Activated CD4-positive, alpha-beta T cell treated with anti-CD3 and anti-CD28 coated beads, Interleukin-2, amount 50 U/mL, for 24 hours (primary cell): ENCODE results near the gene RBFOX2.
"Not testable (repeated sequence)": the region's sequence is repeated elsewhere in the genome, so short reads cannot be mapped to it uniquely, and the experiment has no call there.

Experiments used
- DNase-seq, 2 donors: peaks; one replicate each; pipeline ENCODE4 v3.0.0-alpha.2; 2020; ENCODE audit warnings: low read depth in 1 of 2, low spot score in 1 of 2

Gene RBFOX2

DNA sequence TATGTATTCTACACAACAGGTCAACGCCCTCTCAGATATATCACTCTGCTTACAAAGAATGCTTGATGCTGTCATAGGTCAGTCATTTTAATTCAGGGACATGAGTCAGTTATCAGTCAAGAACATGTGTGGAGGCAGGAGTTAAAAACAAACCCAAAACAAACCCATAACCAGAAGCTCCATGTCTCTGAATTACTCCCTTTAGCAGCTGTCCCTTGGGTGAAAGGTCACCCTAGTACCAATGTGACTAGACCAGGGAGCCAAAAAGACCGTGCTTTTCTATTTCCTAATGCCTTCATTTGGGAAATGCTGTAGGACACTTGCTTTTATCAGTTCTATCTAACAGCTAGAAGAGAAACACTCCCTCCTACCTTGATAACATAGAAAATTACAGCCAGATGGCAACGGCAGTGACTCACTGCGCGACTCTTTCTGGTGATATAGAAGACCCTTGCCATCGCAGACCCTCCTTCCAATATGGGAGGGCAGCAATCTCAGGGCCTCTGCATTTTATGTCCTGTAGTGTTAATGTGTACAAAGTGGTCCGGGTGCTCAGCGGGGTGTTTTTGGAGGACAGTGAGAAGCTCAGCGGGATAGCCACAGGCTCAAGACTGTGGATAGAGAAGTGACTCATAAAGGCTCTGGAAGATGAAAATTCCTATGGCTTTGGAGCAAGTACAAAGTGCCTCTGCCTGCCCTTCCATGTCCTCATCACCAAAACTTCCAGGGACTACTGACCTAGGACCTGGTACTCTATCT is 286.1 kb downstream of the RBFOX2 start:
- no peak for DNase-seq

DNA sequence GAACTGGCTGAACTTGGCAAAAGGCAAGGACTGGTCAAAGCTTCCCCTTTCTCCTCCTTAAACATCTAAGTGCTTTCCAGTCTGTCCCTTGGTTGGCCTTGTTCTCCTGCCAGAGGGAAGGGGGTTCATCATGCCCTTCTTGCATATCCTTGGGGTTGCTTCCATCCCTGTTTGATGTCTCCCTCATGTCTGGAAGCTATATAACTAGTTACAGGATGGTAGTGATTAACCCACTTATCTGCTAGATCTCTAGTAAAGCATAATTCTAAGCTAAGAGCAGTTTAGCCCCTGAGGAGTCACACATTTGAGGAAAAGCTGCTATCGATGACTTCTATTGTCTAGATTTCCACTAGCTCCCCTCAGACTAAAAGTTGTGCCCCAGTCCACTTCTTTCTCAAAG is 288.0 kb downstream of the RBFOX2 start:
- DNase-seq = no peak

DNA sequence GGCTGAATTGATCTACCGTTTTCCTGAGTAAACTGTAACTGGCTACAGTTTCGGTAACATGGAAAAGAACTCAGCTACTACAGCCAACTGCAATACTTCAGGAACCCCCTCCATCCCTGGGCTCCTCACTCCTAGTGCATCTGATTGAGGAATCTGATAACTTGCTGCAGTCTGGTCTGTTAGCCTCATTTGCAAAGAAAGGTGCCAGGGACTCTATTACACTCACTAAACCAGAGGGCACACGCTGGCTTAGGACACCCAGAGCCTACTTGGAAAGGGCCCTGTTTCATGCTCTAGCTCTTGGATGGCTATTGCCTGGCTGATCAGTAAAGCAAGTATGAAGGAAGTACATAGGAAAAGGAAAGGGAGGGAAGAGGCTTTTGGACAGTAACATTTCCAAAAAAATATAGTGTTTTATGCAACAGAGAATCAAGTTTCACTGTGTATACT is 288.7 kb downstream of the RBFOX2 start:
- no peak for DNase-seq

DNA sequence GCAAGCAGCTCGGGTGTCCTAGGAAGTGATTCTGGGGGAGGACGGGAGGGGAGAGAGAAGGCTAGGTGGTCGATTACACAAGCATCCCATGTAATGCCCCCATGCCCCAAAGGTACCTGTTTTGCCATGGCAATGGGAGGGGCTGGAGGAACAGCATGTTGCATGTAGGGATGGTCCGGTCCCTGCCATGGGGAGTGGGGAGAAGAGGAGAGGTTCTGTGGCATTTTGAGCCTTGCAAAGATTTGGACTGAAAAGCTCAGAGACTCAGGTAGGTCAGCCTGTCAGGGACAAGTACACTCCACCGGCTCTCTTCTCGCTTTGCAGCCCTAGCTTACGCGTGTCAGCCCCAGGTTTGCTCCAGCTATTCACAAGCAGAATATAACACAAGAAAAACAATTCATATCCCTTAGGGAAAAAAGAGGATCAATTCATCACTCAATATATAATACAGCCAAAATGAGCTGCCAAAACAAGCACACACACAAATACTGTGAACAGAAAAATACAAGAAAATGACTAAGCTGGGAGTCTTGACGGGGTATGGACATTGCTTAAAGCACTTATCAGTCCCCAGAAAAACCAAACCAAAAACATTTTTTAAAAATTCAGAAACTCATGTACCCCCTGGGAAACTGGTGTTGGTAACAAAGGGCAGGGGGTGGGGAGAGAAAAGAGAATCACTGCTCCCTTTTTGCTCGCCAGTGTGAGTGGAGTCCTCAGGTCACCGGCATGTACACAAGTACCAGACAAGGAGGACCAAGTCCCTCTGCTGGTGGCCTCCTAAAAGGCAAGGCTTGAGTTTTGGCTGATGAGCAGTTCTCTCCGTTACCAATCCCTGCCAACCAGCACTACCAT is 289.3 kb downstream of the RBFOX2 start:
- no peak for DNase-seq

- DNase-seq = not testable (repeated sequence)
These were observed 290.7 kb downstream of the RBFOX2 start for GRCh38 chr22:35737886-35738285.

DNA sequence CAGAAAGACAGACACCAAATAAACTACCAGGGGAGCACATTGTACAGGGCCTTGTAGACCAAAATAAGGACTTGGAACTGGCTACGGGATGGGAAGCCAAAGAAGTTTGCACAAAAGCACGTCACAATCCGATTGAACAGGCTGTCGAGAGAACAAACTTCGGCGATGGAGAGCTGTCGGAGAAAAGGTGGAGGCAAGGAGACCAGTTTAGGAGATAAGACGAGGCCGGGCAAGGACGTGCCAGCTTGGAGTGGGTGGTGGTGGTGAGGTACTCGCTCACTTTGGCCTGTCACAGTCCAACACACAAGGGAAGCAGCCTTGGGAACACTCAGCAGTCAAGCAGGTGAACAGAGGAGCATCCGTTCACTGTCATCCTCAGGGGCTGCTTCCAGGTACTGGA is 291.9 kb downstream of the RBFOX2 start:
- DNase-seq = no peak

DNA sequence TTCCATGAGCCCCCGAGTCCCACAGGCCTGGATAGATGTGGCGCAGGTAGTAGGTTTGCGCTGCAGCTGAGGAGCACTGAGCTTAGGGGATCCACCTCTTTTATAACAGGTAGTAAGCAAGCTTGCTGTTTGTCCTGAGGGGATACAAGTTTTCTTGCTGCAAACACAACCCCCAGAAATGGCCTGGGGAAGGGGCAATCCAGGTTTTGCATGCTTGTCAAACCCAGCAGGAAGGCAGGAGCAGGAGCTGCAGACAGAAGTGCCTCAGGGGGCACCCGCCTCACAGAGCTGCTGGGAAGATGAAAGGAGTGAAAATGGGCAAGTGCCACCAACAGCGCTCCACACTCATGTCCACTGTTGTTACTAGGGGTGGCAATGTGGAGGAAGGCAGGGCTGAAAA is 292.5 kb downstream of the RBFOX2 start:
- DNase-seq = no peak

DNA sequence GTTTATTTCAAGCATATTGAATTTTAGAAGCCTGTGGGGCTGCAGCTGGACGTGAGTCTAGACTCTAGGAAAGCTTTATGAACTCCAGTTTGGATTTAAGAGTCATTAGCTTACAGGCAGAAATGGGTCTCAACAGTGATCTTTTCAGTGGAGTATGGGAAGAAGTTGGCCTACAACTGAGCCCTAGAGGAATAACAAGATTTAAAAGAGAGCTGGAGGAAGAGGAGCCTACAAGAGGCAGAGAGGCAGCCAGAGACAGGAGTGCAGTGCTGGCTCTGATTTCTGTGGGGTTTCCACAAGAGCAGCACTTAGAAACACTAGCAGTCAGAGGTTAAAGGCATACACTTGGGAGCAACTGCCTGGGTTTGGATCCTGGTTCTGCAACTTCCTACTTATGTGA is 293.1 kb downstream of the RBFOX2 start:
- no peak for DNase-seq

- DNase-seq = no peak
These were observed 294.2 kb downstream of the RBFOX2 start for GRCh38 chr22:35734517-35734827.

DNA sequence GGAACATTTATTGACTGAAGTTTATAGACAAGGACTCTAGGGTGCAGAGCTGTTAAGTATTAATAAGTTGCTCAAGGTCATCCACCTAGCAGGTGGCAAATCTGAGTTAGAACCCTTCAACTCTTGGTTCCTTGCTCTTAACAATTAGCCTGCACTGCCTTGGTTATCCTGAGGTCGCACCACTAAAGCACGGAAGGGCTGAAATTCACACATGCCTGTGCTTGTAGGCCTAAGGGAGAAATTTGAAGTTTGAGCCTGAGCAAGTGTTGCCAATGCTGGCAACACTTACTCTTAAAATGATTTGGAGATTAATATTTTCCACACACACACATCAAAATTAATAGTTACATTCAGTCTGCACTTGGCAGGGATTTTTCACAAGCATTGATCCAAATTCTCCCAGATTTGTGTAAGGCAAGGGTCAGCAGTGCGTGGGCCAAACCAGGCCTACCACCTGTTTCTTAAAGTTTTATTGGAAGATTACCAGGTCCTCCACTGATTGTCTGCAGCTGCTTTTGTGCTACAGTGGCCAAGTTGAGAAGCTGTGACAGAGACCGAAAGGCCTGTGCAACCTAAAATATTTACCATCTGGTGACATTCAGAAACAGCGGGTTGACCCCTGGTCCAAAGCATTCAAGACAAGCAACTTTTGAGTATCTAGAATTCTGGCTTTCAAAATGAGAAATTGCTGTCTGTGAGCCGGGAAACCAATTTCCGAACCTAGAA is 294.7 kb downstream of the RBFOX2 start:
- no peak for DNase-seq

DNA sequence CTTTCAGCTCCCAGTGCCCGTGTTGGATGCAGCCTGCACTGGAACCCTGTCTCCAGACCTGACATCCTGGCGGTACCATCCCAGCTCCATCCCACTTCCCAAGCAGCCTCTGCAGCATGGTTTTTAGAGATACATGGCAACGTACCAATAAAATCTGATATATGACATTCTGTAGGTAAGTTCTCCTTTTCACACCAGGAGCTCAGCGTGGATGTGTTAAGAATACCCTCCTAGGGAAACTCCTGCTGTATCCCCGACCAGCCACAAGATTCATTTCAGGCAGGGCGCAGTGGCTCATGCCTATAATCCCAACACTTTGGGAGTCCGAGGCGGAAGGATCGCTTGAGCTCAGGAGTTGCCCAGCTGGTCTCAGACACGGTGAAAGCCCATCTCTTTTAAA is 295.6 kb downstream of the RBFOX2 start:
- no peak for DNase-seq

GRCh38 chr22:35732116-35732515 is 296.5 kb downstream of the RBFOX2 start:
- no peak for DNase-seq

- DNase-seq = no peak
These were observed 297.3 kb downstream of the RBFOX2 start for GRCh38 chr22:35731321-35731720.

- DNase-seq = no peak
These were observed 299.3 kb downstream of the RBFOX2 start for GRCh38 chr22:35729309-35729698.

GRCh38 chr22:35728639-35729308 is 299.9 kb downstream of the RBFOX2 start:
- no peak for DNase-seq

DNA sequence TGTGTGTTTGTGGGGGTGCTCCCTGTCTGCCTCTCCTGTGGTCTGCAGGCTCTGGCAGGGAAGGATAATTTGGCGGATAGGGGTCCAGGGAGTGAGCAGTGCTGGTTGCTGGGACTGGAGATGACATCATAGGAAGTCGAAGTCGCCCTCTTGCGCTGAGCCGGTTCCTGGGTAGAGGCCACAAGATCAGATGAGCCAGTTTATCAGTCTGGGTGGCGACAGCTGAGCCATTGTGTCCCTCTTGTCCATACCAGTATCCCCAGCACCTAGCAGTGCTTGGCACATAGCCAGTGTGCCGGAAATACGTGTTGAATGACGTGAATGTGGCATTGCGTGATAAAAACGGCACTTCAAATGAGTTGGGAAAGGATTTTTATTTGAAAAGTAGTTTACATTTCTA is 301.2 kb downstream of the RBFOX2 start:
- DNase-seq = no peak

GRCh38 chr22:35726933-35727332 is 301.7 kb downstream of the RBFOX2 start:
- DNase-seq = no peak

GRCh38 chr22:35726398-35726797 is 302.2 kb downstream of the RBFOX2 start:
- no peak for DNase-seq

DNA sequence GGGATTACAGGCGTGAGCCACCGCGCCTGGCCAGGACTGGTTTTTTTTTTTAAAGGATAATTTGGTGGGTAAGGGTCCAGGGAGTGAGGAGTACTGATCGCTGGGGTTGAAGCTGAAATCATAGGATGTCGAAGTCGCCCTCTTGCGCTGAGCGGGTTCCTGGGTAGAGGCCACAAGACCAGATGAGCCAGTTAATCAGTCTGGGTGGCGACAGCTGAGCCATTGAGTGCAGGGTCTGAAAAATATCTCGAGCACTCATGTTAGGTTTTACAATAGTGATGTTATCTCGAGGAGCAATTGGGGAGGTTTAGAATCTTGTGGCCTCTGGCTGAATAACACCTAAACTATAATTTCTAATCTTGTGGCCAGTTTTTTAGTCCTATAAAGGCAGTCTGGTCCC is 303.1 kb downstream of the RBFOX2 start:
- DNase-seq = no peak

GRCh38 chr22:35721960-35722359 is 306.7 kb downstream of the RBFOX2 start:
- no peak for DNase-seq

DNA sequence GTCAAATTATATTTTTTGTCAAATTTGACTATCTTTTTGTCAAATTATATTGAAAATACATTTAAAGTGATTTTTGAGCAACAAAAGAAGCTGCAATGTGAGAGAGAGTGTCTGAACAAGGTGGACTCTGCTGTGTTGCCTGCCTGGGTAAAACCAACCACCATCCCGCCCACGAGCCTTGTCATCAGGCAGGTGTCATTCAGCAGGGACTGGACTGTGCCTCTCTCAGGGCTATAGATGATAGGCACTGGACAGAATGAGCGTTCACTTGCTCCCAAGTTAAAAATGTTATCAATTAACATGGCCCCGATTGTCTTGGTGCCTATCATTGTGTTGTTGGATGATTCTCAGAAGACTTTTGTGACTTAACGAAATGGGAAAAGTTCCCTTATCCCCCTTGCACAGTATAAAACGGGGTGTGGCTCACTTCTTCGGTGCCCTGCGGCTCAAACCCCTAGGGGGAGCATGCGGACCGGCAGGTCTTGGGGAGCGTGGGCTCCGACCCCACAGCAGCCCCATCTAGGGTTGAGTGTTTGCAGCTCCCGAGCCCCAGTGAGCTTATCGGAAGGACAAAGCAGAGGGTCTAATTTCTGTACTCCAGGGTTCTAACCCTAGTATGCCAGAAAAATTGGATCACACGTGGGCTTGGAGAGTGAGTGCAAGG is 309.3 kb downstream of the RBFOX2 start:
- DNase-seq = no peak
